ENCODE results near the gene STXBP1. TPM values are rescaled to one million over a fixed set of nuclear protein-coding genes. Genes with fewer than 3 reads are reported as not detected.

The STXBP1 gene
- total RNA-seq, 4 donors from 2014 or later, result 96.3 to 142 (median 105) TPM

DNA sequence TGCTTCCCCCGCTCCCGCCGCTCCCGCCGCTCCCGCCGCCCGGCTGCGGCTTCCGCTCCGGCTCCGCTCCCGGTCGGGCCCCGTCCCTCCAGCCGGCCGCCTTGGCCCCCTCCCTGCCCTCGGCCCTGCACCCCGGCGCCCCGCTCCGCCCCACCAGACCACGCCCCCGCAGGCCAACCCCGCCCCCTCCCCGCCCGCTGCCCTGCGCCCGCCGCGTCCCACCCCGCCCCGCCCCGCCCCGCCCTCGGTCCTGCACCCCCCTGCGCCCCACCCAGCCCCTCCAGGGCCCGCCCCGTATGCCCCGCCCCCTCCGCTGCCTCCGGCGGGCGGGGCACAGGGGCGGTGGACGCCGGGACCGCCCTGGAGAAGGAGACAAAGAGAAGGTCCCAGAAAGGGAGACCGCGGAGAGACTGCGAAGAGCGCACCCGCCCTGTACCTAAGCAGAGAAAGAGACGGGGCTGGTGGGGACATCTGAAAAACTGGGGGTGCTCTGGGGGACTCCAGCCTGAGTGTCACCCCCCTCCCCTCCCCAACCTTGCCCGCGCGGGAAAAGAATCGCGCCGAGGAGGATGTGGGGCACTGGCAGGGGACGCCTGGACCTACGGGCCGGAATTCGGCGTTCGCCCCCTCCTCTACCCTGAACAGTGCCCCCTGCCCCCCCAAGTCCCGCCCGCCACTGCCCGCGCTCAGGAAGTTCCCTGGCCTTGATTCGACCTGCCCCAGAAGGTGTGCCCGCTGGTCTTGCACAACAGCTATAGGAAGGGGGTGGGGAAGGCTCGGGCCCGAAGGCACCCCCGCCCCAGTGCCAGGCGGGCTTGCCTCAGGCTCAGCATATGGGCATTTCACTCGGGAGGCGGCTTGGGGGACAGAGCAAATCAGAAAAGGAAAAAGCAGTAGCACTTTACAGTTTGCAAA lies 42.8 kb upstream of the STXBP1 start:
- TF ChIP-seq, protein P1, sequence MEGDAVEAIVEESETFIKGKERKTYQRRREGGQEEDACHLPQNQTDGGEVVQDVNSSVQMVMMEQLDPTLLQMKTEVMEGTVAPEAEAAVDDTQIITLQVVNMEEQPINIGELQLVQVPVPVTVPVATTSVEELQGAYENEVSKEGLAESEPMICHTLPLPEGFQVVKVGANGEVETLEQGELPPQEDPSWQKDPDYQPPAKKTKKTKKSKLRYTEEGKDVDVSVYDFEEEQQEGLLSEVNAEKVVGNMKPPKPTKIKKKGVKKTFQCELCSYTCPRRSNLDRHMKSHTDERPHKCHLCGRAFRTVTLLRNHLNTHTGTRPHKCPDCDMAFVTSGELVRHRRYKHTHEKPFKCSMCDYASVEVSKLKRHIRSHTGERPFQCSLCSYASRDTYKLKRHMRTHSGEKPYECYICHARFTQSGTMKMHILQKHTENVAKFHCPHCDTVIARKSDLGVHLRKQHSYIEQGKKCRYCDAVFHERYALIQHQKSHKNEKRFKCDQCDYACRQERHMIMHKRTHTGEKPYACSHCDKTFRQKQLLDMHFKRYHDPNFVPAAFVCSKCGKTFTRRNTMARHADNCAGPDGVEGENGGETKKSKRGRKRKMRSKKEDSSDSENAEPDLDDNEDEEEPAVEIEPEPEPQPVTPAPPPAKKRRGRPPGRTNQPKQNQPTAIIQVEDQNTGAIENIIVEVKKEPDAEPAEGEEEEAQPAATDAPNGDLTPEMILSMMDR (IDR thresholded peaks at IDR 0.05), result no peak
- TF ChIP-seq EP300 (IDR thresholded peaks at IDR 0.05), result peak in 1 of 2 donors; percentile 82
- TF ChIP-seq POLR2A (IDR thresholded peaks at IDR 0.05), result peak; percentile 38 to 74
- peak overlapping the region; percentile 68 to 92 (median 76) for H3K4me3 ChIP-seq
- H3K27me3 ChIP-seq, result no peaks in the 10 kb centered on the region
- peaks cover 0 to 8% (median 0%) of the 10 kb centered on the region in 3 donors for H3K36me3 ChIP-seq
- 1 to 2% methylated on average over 22 to 44 of the region's 78 CpGs for WGBS, 2 donors
- peak overlapping the region; percentile 88 to 99 (median 96) for H3K27ac ChIP-seq
- H3K9me3 ChIP-seq, result no peaks in the 10 kb centered on the region
- peak; percentile 67 to 75 for DNase-seq (ENCODE audit: low spot score in 2 of 2)
- H3K4me1 ChIP-seq, result peaks cover 0 to 84% (median 39%) of the 10 kb centered on the region in 4 donors

DNA sequence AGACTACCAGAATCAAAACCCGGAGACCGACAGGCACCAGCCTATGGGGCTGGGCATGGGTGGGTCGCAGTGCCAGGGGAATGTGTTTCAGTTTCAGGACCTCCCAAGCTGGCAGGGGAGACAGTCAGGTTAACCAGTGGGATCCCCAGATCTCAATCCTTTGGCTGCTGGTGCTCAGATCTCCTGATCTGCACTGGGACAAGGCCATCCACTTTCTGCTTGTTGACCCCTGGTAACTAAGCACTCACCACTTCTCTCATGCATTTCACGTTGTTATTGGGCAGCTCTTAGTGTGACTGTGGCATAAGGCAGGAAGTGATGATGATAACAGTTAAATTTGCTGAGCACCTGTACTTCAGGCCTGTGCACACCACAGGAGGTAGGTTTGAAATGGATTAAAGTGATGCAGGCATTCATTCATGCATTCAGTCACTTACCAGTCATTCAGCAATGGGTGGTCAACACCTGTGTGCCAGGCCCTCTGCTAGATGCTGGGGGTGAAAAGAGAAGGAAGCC lies 42.1 kb upstream of the STXBP1 start:
- H3K27ac ChIP-seq, result peak overlapping the region; percentile 85 to 99 (median 96)
- no peaks in the 10 kb centered on the region for H3K27me3 ChIP-seq
- TF ChIP-seq EP300 (IDR thresholded peaks at IDR 0.05), result no peak
- TF ChIP-seq, protein P1 (IDR thresholded peaks at IDR 0.05), result no peak
- no peak for TF ChIP-seq POLR2A (IDR thresholded peaks at IDR 0.05)
- peak overlapping the region; percentile 65 to 92 (median 74) for H3K4me3 ChIP-seq
- peaks cover 3 to 85% (median 46%) of the 10 kb centered on the region in 4 donors for H3K4me1 ChIP-seq
- H3K9me3 ChIP-seq, result no peaks in the 10 kb centered on the region
- DNase-seq (ENCODE audit: low spot score in 2 of 2), result no peak
- WGBS, 2 donors, result 8 to 22% methylated on average over 4 of the region's 4 CpGs
- peaks cover 0 to 6% (median 0%) of the 10 kb centered on the region in 3 donors for H3K36me3 ChIP-seq

DNA sequence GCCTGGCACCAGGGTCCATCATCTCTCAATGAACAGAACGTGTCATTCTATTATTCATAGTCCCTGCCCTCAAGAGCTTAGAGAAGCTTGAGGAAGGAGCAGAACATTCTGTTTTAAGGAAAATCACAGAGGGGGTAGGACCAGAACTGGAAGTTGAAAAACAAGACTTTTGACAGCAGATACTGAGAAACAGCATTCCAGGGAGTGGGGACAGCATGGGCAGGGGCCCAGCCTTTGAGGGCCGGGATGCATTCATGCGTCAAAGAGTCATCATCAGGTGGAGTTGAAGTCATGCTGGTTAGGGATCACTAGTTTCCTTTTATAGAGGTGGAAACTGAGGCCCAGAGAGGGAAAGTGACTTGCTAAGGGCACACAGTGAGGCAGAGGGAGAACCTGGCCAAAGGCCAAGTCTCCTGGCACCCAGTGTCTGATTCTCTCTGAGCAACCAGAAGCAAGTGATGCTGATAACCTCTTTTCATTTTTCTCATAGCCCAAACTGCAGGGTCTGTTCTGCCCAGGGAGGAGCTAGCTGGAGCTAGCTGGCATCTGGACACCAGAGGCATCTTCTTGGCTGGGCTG lies 41.5 kb upstream of the STXBP1 start:
- Histone ChIP-seq H3K4me1 (peaks cover 3 to 85% (median 50%) of the 10 kb centered on the region in 4 donors), H3K4me3 (no peak overlapping the region), H3K27me3 (no peaks in the 10 kb centered on the region), H3K27ac (peak overlapping the region; percentile 61 to 99 (median 96)), H3K9me3 (no peaks in the 10 kb centered on the region), H3K36me3 (no peaks in the 10 kb centered on the region)
- TF ChIP-seq, protein P1 (IDR thresholded peaks at IDR 0.05), result no peak
- TF ChIP-seq POLR2A (IDR thresholded peaks at IDR 0.05) (no peak), EP300 (IDR thresholded peaks at IDR 0.05) (peak; percentile 34 to 68)
- WGBS, 2 donors, result 68 to 75% methylated on average over 3 of the region's 3 CpGs
- DNase-seq (ENCODE audit: low spot score in 2 of 2), result no peak

DNA sequence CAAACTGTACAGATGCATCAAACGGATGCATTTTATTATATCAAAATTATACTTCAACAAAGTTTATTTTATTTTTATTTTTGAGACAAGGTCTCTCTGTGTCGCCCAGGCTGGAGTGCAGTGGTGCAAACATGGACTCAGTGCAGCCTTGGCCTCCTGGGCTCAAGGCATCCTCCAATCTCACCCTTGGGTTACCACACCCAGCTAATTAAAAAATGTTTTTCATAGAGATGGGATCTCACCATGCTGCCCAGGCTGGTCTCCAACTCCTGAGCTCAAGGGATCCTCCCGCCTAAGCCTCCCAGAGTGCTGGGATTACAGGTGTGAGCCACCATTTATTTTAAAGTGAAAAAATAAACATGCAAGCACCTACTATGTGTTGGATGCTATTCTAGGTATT lies 40.1 kb upstream of the STXBP1 start:
- Histone ChIP-seq H3K36me3 (no peaks in the 10 kb centered on the region), H3K9me3 (no peaks in the 10 kb centered on the region), H3K4me1 (peaks cover 3 to 72% (median 45%) of the 10 kb centered on the region in 4 donors), H3K27me3 (no peaks in the 10 kb centered on the region), H3K27ac (peak overlapping the region in 2 of 4 donors; percentile 99), H3K4me3 (no peak overlapping the region)
- no peak for DNase-seq (ENCODE audit: low spot score in 2 of 2)
- 85 to 94% methylated on average over 3 of the region's 3 CpGs for WGBS, 2 donors
- TF ChIP-seq EP300 (IDR thresholded peaks at IDR 0.05), result no peak
- TF ChIP-seq, protein P1 (IDR thresholded peaks at IDR 0.05), result no peak
- TF ChIP-seq POLR2A (IDR thresholded peaks at IDR 0.05), result no peak

Data from tibial nerve (tissue), 4 donors.